G401 (cell line): Measurements from ENCODE around the gene AAMDC. TPM values are rescaled to one million over a fixed set of nuclear protein-coding genes. Genes with fewer than 3 reads are reported as not detected.
"Not testable (repeated sequence)": the region's sequence is repeated elsewhere in the genome, so short reads cannot be mapped to it uniquely, and the experiment has no call there.

Experiments used
- DNase-seq: peaks from one replicate; pipeline ENCODE4 v3.0.0-alpha.2; 2015; ENCODE audit warnings: low spot score
- in situ Hi-C: cut with HindIII; loops from 2 replicates; pipeline ENCODE4 v1.10.0; 2016; ENCODE audit warnings: low sequenced_read_pairs, mixed read lengths
- total RNA-seq: library from RNA; depleted of rRNA; stranded (reverse); fragments of >200 nt; shearing (Covaris generic); gene quantifications from 2 replicates; pipeline ENCODE4 v1.2.3, GENCODE V29; 2014

AAMDC gene
- total RNA-seq, 1 experiment from 2014 or later, result 15.7 TPM

DNA sequence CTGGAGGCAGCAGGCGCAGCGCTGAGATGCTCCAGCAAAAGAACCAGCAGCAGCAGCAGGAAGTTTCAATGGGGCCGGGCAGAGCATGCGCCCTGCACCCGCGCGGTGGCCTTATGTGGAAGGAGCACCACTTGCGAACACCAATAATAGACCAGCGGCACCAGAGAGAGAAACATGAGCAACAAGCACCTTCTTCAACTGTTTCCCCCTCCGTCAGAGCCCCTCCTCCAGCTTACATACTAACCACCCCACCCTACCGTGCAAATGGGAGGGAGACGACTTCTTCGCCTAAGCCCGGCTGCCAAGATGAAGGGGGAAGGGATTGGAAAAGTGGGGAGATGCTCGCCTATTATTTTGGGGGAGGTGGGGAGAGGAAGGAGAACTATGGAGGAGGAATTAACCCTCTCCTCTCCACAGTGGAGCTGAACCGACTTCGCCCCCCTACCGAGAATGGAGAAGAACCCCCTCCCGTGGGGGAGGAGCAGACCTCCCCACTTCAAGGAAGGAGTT, 1.5 kb upstream of the AAMDC start:
- in situ Hi-C loops, result no loop called here

DNA sequence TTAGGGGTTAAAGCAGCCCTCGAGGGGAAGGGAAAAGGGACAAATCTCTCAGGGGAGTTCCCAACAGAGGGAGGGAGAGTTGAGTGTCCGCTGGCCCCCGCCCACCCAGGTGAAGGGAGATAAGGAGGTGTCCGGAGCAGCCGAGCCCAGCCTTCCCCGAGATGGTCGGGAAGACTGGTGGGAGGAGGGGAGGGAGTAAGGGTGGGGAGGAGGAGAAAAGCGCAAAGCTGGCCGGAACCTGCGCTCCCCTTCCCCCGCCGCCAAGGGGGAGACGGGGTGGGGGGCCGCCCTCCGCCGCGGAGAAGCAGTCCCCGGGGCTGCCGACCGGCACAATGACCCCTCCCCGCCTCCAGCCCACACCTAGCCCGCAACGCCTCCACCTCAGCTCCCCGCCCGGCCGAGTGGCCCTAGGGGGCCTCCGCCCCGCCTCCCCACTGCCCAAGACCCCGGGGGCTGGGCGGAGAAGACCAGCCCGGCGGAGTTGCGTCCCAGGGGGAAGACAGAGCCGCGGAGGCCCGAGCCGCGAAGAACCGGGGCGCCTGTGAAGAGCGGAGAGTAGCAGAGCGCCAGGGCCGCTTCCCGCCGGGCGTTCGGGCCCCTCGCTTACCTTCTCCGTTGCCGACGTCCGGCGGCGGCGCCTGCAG, 901 bp upstream of the AAMDC start:
- in situ Hi-C loops, result no loop called here
- no peak for DNase-seq

More for the DNA sequence above, 1.5 kb upstream of the AAMDC start:
- DNase-seq, result peak; percentile 93

DNA sequence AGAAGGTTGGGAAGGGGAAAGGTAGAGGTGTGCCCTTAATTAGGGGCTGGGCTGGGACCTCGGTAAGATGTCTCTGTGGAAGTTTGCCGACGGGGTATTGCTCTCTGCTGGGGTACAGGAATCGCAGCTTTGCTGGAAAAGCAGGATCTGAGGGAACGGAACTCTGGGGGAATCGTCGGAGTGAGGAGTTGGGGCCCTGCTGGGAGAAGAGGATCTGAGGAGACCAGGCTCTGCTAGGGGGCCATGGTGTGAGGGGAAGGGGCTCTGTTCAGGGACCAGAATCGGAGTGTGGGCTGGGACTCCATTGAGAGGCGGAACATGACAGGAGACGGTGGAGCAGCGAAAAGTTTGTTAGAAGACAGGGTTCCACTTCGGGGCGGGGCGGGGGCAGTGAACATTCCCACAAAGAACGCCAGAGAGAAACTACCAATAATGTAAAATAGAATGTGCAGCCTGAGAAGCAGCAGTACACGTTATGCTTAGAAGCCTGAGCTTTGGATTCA, 456 bp downstream of the AAMDC start:
- in situ Hi-C loops, result no loop called here
- DNase-seq, result peak; percentile 9

DNA sequence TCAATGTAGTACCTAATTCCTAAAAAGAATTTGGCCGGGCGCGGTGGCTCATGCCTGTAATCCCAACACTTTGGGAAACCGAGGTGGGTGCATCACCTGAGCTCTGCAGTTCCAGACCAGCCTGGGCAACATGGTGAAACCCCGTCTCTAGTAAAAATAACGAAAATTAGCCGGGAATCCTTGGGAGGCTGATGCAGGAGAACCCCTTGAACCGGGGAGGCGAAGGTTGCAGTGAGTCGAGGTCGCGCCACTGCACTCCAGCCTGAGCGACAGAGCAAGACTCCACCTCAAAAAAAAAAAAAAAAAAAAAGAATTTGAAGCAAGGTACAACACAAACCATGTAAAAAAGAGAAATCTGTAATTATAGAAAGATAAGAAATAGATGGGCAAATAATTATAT, 1.2 kb downstream of the AAMDC start:
- in situ Hi-C loops, DNase-seq: not testable (repeated sequence)

DNA sequence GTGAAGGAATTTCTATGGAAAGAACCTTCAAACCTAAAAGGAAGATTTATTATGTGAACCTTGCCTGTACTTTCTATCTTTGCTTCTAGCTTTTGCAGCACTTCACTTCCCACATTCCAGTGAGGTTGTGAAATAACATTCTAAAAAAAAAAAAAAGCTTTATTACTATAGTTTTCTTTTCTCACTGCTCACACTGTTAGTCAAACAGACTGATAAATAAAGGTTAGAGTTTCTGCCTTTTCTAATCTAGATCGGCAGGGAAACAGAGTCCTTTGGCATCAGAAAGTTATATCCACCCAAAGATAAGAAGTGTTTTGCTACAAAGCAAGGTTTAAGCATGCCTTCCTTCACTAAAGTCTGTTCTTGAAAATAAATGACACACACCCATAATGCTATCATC, 2.8 kb downstream of the AAMDC start:
- in situ Hi-C loops, result no loop called here

DNA sequence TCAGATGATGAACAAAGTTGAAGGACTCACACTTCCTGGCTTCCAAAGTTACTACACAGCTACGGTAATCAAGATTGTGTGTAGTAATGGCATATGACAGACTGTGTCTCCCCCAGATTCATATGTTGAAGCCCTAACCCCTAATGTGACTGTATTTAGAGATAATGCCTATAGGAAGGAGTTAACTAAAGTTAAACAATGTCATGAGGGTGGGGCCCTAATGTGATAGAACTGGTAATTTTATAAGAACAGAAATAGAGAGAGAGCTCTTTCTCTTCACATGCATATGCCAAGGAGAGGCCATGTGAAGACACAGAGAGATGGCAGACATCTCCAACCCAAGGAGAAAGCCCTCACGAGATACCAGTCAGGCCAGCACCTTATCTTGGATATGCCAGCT, 8.0 kb downstream of the AAMDC start:
- in situ Hi-C loops, result no loop called here
- DNase-seq, result no peak

More for the DNA sequence above, 2.8 kb downstream of the AAMDC start:
- DNase-seq, result no peak

DNA sequence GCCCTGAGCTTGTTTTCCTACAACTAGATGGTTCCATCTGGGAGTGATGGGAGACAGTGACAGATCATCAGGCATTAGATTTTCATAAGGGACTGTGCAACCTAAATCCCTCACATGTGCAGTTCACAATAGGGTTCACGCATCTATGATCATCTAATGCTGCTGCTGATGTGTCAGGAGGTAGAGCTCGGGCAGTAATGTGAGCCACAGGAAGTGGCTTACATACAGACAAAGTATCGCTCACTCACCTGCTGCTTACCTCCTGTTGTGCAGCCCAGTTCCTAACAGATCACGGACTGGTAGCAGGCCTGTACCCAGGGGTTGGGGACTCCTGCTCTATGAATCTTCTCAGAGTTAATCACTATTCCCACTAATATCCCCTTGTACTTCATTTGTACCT, 12.4 kb downstream of the AAMDC start:
- in situ Hi-C loops, result no loop called here
- DNase-seq, result no peak

DNA sequence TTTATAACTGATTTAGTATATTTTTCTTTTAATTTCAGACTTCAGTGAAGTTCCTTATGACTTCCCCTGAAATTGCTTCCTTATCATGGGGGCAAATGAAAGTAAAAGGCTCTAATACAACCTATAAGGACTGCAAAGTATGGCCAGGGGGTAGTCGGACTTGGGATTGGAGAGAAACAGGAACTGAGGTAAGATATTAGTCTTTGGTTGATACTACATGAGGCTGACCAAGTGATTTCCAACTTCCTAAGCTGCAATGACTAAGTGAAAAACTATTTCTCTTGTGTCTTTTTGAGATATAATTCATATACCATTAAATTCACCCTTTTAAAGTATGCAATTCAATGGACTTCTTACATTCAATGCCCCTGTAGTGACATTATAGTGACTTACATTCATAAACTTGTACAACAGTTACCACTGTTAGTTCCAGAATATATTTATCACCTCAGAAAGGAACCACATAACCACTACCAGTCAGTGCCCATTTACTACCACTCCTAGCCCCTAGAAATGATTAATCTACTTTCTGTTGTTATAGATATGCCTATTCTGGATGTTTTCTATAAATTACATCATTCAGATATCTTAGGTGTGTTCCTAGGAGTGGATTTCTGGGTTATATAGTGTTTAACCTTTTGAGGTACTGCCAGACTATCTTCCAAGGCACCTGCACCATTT, 21.6 kb downstream of the AAMDC start:
- in situ Hi-C loops, result no loop called here
- no peak for DNase-seq

DNA sequence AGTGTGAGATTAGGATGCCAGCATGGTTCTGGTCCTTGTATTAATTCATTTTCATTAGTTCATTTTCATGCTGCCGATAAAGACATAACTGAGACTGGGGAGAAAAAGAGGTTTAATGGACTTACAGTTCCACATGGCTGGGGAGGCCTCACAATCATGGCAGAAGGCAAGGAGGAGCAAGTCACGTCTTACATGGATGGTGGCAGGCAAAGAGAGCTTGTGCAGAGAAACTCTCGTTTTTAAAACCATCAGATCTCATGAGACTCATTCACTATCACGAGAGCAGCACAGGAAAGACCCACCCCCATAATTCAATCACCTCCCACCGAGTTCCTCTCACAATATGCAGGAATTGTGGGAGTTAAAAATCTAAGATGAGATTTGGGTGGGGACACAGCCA, 22.8 kb downstream of the AAMDC start:
- in situ Hi-C loops, DNase-seq: not testable (repeated sequence)

DNA sequence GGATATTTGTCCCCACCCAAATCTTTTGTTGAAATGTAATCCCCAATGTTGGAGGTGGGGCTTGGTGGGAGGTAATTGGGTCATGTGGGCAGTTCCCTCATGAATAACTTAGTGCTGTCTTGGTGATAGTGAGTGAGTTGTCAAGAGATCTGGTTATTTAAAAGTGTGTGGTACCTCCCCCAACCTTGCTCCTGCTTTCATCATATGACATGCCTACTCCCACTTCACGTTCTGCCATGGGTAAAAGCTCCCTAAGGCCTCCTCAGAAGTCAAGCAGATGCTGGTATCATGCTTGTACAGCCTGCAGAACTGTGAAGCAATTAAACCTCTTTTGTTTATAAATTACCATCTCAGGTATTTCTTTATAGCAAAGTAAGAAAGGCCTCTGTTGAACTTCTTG, 30.6 kb downstream of the AAMDC start:
- in situ Hi-C loops, result no loop called here
- no peak for DNase-seq

DNA sequence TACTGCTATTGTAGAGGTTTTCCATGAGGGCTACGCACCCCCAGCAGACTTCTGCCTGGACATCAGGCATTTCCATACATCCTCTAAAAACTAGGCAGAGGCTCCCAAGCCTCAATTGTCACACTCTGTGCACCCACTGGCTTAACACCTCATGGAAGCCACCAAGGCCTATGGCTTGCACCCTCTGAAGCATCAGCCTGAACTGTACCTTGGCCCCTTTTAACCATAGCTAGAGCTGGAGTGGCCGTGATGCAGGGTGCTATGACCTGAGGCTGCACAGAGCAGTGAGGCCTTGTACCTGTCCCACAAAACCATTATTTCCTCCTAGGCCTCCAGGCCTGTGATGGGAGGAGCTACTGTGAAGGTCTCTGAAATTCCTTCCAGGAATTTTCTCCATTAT, 33.9 kb downstream of the AAMDC start:
- in situ Hi-C loops, result no loop called here
- no peak for DNase-seq

DNA sequence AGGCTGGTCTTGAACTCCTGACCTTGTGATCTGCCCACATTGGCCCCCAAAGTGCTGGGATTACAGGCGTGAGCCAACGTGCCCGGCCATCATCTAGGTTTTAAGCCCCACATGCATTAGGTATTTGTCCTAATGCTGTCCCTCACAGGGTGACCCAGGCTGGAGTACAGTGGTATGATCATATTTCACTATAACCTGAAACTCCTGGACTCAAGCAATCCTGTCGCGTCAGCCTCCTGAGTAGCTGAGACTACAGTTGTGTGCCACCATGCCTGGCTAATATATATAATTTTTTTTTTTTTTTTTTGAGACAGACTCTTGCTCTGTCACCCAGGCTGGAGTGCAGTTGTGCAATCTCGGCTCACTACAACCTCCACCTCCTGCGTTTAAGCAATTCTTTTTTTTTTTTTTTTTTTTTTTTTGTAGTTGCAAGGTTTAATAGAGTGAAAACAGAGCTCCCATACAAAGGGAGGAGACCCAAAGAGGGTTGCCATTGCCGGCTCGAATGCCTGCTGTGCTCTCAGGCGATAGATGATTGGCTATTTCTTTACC, 37.0 kb downstream of the AAMDC start:
- in situ Hi-C loops, DNase-seq: not testable (repeated sequence)

DNA sequence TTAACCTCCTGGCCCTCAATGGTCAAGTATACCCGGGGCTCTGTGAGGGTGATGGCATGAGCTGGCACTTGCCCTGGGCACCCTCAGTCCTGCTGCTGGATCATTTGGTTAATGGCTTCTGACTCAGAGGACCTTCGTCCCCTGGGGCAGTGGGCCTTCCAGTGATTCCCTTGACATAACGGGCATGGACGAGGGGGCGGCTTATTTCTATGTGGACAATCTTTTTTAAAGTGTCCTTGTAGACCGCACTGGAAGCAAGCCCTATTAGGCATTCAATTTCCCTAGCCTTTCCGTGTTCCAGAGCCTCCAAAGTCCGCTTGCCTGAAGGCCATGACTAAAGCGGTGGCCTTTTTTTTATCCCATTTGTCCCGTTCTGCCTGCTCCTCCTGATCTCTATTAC, 40.5 kb downstream of the AAMDC start:
- in situ Hi-C loops, DNase-seq: not testable (repeated sequence)

DNA sequence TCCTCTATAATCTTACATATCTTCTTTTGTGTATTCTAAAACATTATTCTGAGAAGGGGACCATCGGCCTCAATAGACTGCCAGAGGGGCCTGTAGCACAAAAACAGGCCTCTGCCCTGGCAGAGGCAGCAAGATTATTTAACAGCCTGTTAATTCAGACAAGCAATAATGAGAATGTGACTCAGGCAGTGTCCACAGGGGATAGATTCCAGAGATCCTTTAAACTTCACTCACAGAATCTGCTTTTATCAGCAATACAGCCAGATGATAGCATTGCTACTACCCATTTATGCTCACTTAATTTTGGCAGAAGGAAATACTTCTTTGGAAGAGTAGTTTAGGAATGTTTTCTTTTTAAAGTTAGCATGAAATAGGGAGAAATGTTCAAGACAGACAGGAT, 44.9 kb downstream of the AAMDC start:
- DNase-seq, result no peak
- in situ Hi-C loops, result no loop called here

DNA sequence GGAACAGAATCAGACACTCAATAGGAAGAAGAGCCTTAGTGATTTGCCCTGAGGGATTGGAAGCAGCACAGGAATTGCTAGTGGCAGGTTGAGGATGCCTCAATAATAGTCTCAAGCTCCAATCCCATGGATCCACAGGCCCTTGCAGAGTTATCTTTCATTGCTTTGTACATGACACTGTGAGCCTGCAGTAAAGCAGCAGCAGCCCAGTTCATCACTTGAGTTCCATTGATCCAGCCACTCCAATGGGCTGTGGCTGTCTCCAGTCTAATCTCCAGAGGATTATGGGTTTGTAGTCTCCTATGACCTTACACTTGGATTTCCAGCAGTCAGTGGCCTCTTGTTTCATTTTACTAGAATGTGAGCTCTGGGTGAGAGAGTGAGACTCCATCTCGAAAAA, 45.4 kb downstream of the AAMDC start:
- in situ Hi-C loops, result no loop called here
- DNase-seq, result no peak

DNA sequence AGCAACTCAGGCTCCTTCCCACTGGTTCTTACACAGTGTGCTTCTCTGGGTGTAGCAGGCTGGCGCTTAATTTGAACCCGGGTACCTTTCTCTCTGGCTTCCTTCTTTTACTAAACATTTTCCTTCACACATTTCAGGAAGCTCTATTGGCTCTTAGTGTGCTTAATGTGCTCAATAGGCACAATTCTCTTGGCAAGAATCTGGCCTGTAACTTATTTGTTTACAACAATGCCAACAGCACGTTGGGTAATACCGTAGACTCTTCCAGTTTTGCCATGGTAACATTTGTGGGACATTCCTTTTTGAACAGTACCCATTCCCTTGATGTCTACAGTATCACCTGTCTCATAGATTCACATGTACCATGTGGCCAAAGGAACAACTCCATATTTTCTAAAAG, 47.8 kb downstream of the AAMDC start:
- DNase-seq, result no peak
- in situ Hi-C loops, result no loop called here

DNA sequence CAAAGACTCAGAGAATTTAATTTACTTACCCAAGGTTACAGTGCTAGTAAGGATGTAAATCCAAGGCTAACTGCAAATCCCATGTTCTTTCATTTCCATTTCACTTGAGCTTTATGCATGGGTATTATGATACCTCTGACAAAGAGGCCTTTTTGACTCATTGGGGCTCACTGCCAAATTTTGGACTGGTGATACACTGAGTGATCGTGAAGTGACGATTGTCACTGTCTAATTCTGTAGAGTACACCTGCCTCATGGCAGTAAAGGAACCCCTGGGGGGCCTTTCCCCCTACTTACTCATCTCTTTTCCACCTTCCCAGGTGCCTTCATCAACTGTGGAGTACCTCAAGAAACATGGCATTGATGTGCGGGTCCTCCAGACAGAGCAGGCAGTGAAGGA, 50.9 kb downstream of the AAMDC start:
- DNase-seq, result no peak
- in situ Hi-C loops, result no loop called here

DNA sequence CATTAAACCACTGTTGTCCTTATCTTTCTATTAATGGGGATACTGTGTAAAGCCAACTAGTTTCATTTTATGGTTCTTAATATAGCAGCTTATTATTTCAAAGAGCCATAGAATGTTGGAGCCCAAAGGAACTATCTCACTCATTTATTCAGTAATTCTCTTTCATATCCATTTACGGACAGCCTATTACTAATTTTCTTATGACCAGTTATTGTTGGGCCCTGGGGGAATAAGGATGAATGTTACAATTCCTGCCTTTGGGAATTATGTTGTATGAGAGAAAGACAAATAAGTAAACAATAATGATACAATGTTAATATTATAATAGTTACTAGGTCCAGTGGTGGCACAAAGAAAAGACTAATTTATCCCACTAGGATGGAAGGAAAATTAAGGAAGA, 52.4 kb downstream of the AAMDC start:
- no peak for DNase-seq
- in situ Hi-C loops, result no loop called here

DNA sequence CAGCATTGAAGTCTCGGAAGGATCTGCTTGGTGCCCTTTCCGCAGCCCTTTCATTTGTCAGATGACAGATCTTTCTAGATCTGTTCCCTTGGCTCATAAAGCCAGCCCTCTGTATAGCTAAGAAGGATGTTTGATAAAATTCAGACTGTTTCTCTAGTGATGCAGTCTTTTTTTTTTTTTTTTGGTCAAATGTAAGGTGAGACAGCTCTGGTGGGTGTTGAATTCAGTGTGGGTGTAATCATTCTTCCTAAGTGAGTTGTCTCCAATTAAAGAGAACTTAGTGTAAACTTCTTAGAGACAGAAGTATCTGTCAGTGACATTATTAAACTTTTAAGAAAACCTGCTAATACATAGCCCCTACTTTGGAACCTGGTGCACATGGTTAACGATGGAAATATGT, 53.3 kb downstream of the AAMDC start:
- in situ Hi-C loops, result no loop called here
- no peak for DNase-seq

DNA sequence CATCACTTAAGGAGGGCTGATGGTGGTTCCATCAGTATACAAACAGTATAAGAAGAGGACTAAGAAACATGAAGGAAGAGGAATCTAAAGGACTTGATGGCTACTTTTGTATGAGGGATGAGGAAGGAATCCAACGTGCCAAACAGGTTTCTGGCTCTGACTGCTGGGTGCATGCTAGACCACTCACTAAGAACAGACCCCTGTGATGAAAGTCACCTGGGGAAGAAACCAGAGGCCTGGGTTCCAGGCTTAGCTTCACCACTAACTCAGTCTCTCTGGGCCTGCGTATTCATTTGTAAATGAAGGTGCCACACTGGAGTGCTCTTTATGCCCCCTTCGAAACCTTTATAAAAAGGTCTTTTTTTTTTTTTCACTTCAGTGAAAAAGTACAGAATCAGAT, 55.1 kb downstream of the AAMDC start:
- no peak for DNase-seq
- in situ Hi-C loops, result no loop called here
